ENCODE results near the gene LIMK2. TPM values are rescaled to one million over a fixed set of nuclear protein-coding genes. Genes with fewer than 3 reads are reported as not detected.

The LIMK2 gene
- total RNA-seq, 1 experiment from 2014 or later, result 6.8 TPM

Other genes starting within 250 kb of the LIMK2 start
- 7.8 and 21.6 TPM in 2 replicates for gene MORC2, start 243.5 kb upstream of the LIMK2 start, total RNA-seq (2014; rRNA removed; shearing (Covaris generic))
- gene TUG1, start 243.0 kb upstream of the LIMK2 start, total RNA-seq (2014; rRNA removed; shearing (Covaris generic)), result 53.6 and 66.4 TPM in 2 replicates
- 51.2 and 53.2 TPM in 2 replicates for gene SMTN, start 131.0 kb upstream of the LIMK2 start, total RNA-seq (2014; rRNA removed; shearing (Covaris generic))
- gene SELENOM, start 104.7 kb upstream of the LIMK2 start, total RNA-seq (2014; rRNA removed; shearing (Covaris generic)), result 6.0 and 8.8 TPM in 2 replicates
- gene INPP5J, start 89.3 kb upstream of the LIMK2 start, total RNA-seq (2014; rRNA removed; shearing (Covaris generic)), result 0.49 TPM in 1 of 2 replicates, not detected in the other
- gene PLA2G3, start 71.8 kb upstream of the LIMK2 start, total RNA-seq (2014; rRNA removed; shearing (Covaris generic)), result not detected in 2 replicates
- 19.8 and 21.8 TPM in 2 replicates for gene RNF185, start 52.1 kb upstream of the LIMK2 start, total RNA-seq (2014; rRNA removed; shearing (Covaris generic))
- gene PIK3IP1, start 80.2 kb downstream of the LIMK2 start, total RNA-seq (2014; rRNA removed; shearing (Covaris generic)), result 1.0 and 1.9 TPM in 2 replicates
- gene PATZ1, start 134.0 kb downstream of the LIMK2 start, total RNA-seq (2014; rRNA removed; shearing (Covaris generic)), result 8.3 and 10.7 TPM in 2 replicates
- 60.6 and 99.0 TPM in 2 replicates for gene DRG1, start 187.3 kb downstream of the LIMK2 start, total RNA-seq (2014; rRNA removed; shearing (Covaris generic))